HCT116 (cell line): ENCODE measurements around the gene JAK1. TPM values are rescaled to one million over a fixed set of nuclear protein-coding genes. Genes with fewer than 3 reads are reported as not detected.

ENCODE experiments used
- ATAC-seq: fragments of 200-7000 bp; cut with Tn5 transposase; 2 replicates; pipeline ENCODE4 v1.9.1; 2020; ENCODE audit warnings: mild to moderate bottlenecking, moderate library complexity
- BruUV-seq: library from RNA; stranded (reverse); fragments of 400-500 nt; replicated peaks from 2 replicates; lab custom pipeline; 2021; lab: Mats Ljungman, UMichigan
- CTCF ChIA-PET: fragments of 300-600 bp; sonication (Branson Sonifier 250); formaldehyde crosslinking; loops from one replicate; lab custom pipeline; 2021; ENCODE audit warnings: antibody characterized with exemption; lab: Charles Lee
- POLR2A ChIA-PET: fragments of 300-600, 350-600 bp; sonication (Branson Sonifier 250); formaldehyde crosslinking; loops from one replicate; lab custom pipeline; 2021; ENCODE audit warnings: antibody characterized with exemption; lab: Charles Lee
- RAD21 ChIA-PET, 2 experiments: fragments of 300-600 bp; sonication (Branson Sonifier 250); formaldehyde crosslinking; loops; one replicate each; lab custom pipeline; 2023; ENCODE audit warnings: low total read pairs in 2 of 2; ENCODE audit not compliant: uncharacterized antibody in 2 of 2, unreplicated experiment in 2 of 2, low non-redundant PET in 1 of 2; lab: Charles Lee
- DNase-seq: peaks from one replicate; pipeline ENCODE4 v3.0.0-alpha.2; 2010; ENCODE audit warnings: low read depth, low spot score
- H2AFZ ChIP-seq: fragments of 200-600 bp; shearing (Covaris generic), sonication (generic); 2 replicates; pipeline ENCODE4 v1.6.1; 2017; ENCODE audit warnings: low read depth, mixed run types, mixed read lengths, antibody characterized with exemption, low read length; ENCODE audit not compliant: poor library complexity, severe bottlenecking
- H3K27ac ChIP-seq: 2 replicates; pipeline ENCODE4 v1.5.1; 2012; ENCODE audit warnings: low read depth, low read length
- H3K27me3 ChIP-seq: fragments of 200-600 bp; sonication (generic); 2 replicates; pipeline ENCODE4 v1.6.1; 2016; ENCODE audit warnings: mixed run types, low read length, mixed read lengths; ENCODE audit not compliant: insufficient read depth
- H3K36me3 ChIP-seq, 2 experiments: fragments of 200-500 bp in 1 of 2; fragments of 200-600 bp in 1 of 2; sonication (Bioruptor generic) in 1 of 2; sonication (generic) in 1 of 2; 2 replicates each; pipeline versions ENCODE4 v1.5.1 to v1.6.1; 2014 to 2016; ENCODE audit warnings: low read length in 2 of 2, inconsistent platforms in 1 of 2, mixed read lengths in 1 of 2, mixed run types in 1 of 2; ENCODE audit not compliant: insufficient read depth in 2 of 2, control insufficient read depth in 1 of 2
- H3K4me1 ChIP-seq, 2 experiments: fragments of 200-600 bp in 1 of 2; sonication (generic) in 1 of 2; 2 replicates each; pipeline versions ENCODE4 v1.5.1 to v1.6.1; 2012 to 2017; ENCODE audit warnings: low read length in 2 of 2, inconsistent platforms in 1 of 2, mild to moderate bottlenecking in 1 of 2, mixed read lengths in 1 of 2, mixed run types in 1 of 2, moderate library complexity in 1 of 2; ENCODE audit not compliant: insufficient read depth in 2 of 2, control insufficient read depth in 1 of 2
- H3K4me2 ChIP-seq: fragments of 200-600 bp; sonication (generic); 2 replicates; pipeline ENCODE4 v1.6.1; 2017; ENCODE audit warnings: mixed run types, low read length, mixed read lengths
- H3K4me3 ChIP-seq, 2 experiments: fragments of 200-600 bp in 1 of 2; sonication (generic) in 1 of 2; replicated peaks in 1 of 2; 2 replicates each; pipeline ENCODE4 v1.5.1; 2011 to 2016; ENCODE audit warnings: low read length in 2 of 2, control low read depth in 1 of 2, low read depth in 1 of 2, mild to moderate bottlenecking in 1 of 2, mixed read lengths in 1 of 2, mixed run types in 1 of 2
- H3K79me2 ChIP-seq: fragments of 200-600 bp; sonication (generic); 2 replicates; pipeline ENCODE4 v1.6.1; 2017; ENCODE audit warnings: mild to moderate bottlenecking, mixed run types, low read length, moderate library complexity, mixed read lengths; ENCODE audit not compliant: insufficient read depth
- H3K9ac ChIP-seq: fragments of 200-600 bp; sonication (generic); 2 replicates; pipeline ENCODE4 v1.6.1; 2016; ENCODE audit warnings: low read length, mixed read lengths
- H3K9me2 ChIP-seq: fragments of 200-600 bp; sonication (generic), shearing (Covaris generic); 2 replicates; pipeline ENCODE4 v1.6.1; 2017; ENCODE audit warnings: mixed run types, mild to moderate bottlenecking, moderate library complexity; ENCODE audit not compliant: insufficient read depth
- H3K9me3 ChIP-seq, 2 experiments: fragments of 200-500 bp in 1 of 2; fragments of 200-600 bp in 1 of 2; sonication (Bioruptor generic) in 1 of 2; sonication (generic) in 1 of 2; 2 replicates each; pipeline ENCODE4 v1.6.1; 2014 to 2017; ENCODE audit warnings: low read length in 2 of 2, mixed read lengths in 2 of 2, inconsistent platforms in 1 of 2, low read depth in 1 of 2, mild to moderate bottlenecking in 1 of 2, mixed run types in 1 of 2, moderate library complexity in 1 of 2; ENCODE audit not compliant: control insufficient read depth in 1 of 2, insufficient read depth in 1 of 2
- H4K20me1 ChIP-seq: fragments of 200-600 bp; sonication (generic), shearing (Covaris generic); 2 replicates; pipeline ENCODE4 v1.6.1; 2017; ENCODE audit warnings: mixed run types, mild to moderate bottlenecking, moderate library complexity; ENCODE audit not compliant: insufficient read depth
- CBX3 ChIP-seq: IDR thresholded peaks from 2 replicates; pipeline ENCODE4 v1.6.1; 2012; ENCODE audit warnings: low read depth
- CEBPB ChIP-seq: IDR thresholded peaks from 2 replicates; pipeline ENCODE4 v1.6.1; 2012; ENCODE audit warnings: low read depth
- ELF1 ChIP-seq: IDR thresholded peaks from 2 replicates; pipeline ENCODE4 v1.6.1; 2012; ENCODE audit warnings: low read depth, borderline replicate concordance
- EZH2 ChIP-seq: fragments of 200-600 bp; sonication (generic); IDR thresholded peaks from 2 replicates; pipeline ENCODE4 v1.6.1; 2017; ENCODE audit warnings: antibody characterized with exemption, mixed run types
- EZH2phosphoT487 ChIP-seq: fragments of 200-600 bp; IDR thresholded peaks from 2 replicates; pipeline ENCODE4 v1.6.1; 2018; ENCODE audit warnings: antibody characterized with exemption, borderline replicate concordance
- FOSL1 ChIP-seq: IDR thresholded peaks from 2 replicates; pipeline ENCODE4 v1.6.1; 2012; ENCODE audit warnings: low read depth
- POLR2AphosphoS5 ChIP-seq: IDR thresholded peaks from 2 replicates; pipeline ENCODE4 v1.6.1; 2011; ENCODE audit warnings: mild to moderate bottlenecking, low read depth, low read length, moderate library complexity
- SP1 ChIP-seq: IDR thresholded peaks from 2 replicates; pipeline ENCODE4 v1.6.1; 2012; ENCODE audit warnings: low read depth
- intact Hi-C: fragments of 100-400 bp; cut with micrococcal nuclease; formaldehyde crosslinking; loops from 2 replicates; pipeline ENCODE4 v1.10.0; 2022
- total RNA-seq: library from RNA; stranded (reverse); gene quantifications from one replicate; pipeline ENCODE4 v1.2.1, GENCODE V29; 2021; ENCODE audit not compliant: unreplicated experiment
- TF ChIP-seq, protein P1 (sequence below): IDR thresholded peaks from 2 replicates; pipeline ENCODE4 v1.6.1; 2012
- TF ChIP-seq, protein P2 (sequence below): IDR thresholded peaks from 2 replicates; pipeline ENCODE4 v1.6.1; 2011; ENCODE audit warnings: mild to moderate bottlenecking, low read length, moderate library complexity; ENCODE audit not compliant: insufficient replicate concordance; ENCODE audit errors: extremely low read depth
- TF ChIP-seq, protein P3 (sequence below): IDR thresholded peaks from 2 replicates; pipeline ENCODE4 v1.6.1; 2012; ENCODE audit warnings: low read depth

JAK1 gene
- total RNA-seq, 1 experiment from 2014 or later, result 53.2 TPM

DNA sequence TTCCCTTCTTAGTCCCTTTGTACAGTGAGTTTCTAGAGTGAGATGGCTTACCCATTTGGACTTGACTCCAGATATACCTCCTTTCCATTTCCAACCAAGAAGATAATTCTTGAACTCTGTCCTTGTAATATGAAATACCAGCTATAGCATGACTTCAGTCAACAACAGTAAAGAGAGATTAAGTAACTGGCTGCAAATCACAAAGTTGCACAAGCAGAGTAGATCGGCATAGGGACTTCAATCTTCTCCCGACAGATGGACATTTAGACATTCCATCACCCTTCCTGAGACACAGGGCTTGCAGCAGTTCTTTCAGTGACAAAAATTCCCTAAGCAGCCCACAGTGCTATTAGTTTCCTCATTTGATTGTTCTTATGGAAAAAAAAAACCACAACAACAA is 44.6 kb downstream of the JAK1 start:
- Histone ChIP-seq H3K27ac (no peak overlapping the region), H3K27me3 (no peaks in the 10 kb centered on the region), H4K20me1 (no peaks in the 10 kb centered on the region), H2AFZ (no peak overlapping the region), H3K79me2 (peaks cover 24% of the 10 kb centered on the region), H3K9ac (no peak overlapping the region), H3K4me3 (no peak overlapping the region), H3K4me2 (peak overlapping the region; percentile 46), H3K9me3 (no peaks in the 10 kb centered on the region), H3K4me1 (peaks cover 29 to 50% of the 10 kb centered on the region in 2 experiments), H3K36me3 (no peaks in the 10 kb centered on the region), H3K9me2 (no peaks in the 10 kb centered on the region)
- ChIA-PET RAD21 (no interaction called here), POLR2A (no interaction called here), CTCF (interaction anchor here (1.2 kb wide), 1 partner anchor 153 kb away, joined by 3 read pairs; no protein-coding TSS in a partner anchor)
- intact Hi-C loops, result no loop called here
- BruUV-seq, result no TSS peak
- TF ChIP-seq CEBPB, result no peak
- no peak for TF ChIP-seq FOSL1
- no peak for TF ChIP-seq EZH2
- no peak for TF ChIP-seq POLR2AphosphoS5
- no peak for TF ChIP-seq ELF1
- TF ChIP-seq CBX3, result no peak
- TF ChIP-seq, protein P1, sequence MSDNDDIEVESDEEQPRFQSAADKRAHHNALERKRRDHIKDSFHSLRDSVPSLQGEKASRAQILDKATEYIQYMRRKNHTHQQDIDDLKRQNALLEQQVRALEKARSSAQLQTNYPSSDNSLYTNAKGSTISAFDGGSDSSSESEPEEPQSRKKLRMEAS, result no peak
- TF ChIP-seq EZH2phosphoT487, result no peak
- TF ChIP-seq, protein P2, sequence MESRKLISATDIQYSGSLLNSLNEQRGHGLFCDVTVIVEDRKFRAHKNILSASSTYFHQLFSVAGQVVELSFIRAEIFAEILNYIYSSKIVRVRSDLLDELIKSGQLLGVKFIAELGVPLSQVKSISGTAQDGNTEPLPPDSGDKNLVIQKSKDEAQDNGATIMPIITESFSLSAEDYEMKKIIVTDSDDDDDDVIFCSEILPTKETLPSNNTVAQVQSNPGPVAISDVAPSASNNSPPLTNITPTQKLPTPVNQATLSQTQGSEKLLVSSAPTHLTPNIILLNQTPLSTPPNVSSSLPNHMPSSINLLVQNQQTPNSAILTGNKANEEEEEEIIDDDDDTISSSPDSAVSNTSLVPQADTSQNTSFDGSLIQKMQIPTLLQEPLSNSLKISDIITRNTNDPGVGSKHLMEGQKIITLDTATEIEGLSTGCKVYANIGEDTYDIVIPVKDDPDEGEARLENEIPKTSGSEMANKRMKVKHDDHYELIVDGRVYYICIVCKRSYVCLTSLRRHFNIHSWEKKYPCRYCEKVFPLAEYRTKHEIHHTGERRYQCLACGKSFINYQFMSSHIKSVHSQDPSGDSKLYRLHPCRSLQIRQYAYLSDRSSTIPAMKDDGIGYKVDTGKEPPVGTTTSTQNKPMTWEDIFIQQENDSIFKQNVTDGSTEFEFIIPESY, result no peak
- TF ChIP-seq, protein P3, sequence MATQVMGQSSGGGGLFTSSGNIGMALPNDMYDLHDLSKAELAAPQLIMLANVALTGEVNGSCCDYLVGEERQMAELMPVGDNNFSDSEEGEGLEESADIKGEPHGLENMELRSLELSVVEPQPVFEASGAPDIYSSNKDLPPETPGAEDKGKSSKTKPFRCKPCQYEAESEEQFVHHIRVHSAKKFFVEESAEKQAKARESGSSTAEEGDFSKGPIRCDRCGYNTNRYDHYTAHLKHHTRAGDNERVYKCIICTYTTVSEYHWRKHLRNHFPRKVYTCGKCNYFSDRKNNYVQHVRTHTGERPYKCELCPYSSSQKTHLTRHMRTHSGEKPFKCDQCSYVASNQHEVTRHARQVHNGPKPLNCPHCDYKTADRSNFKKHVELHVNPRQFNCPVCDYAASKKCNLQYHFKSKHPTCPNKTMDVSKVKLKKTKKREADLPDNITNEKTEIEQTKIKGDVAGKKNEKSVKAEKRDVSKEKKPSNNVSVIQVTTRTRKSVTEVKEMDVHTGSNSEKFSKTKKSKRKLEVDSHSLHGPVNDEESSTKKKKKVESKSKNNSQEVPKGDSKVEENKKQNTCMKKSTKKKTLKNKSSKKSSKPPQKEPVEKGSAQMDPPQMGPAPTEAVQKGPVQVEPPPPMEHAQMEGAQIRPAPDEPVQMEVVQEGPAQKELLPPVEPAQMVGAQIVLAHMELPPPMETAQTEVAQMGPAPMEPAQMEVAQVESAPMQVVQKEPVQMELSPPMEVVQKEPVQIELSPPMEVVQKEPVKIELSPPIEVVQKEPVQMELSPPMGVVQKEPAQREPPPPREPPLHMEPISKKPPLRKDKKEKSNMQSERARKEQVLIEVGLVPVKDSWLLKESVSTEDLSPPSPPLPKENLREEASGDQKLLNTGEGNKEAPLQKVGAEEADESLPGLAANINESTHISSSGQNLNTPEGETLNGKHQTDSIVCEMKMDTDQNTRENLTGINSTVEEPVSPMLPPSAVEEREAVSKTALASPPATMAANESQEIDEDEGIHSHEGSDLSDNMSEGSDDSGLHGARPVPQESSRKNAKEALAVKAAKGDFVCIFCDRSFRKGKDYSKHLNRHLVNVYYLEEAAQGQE, result no peak
- TF ChIP-seq SP1, result no peak
- ATAC-seq (no peak), DNase-seq (no peak)
